T-helper 2 cell treated with Interferon-gamma antibody and Interleukin-4, amounts not matched to agents 5 μg/mL and 100 μg/mL, for 36 hours (primary cell): ENCODE results near the gene GABARAPL2.

Source experiments
- DNase-seq: peaks from one replicate; pipeline ENCODE4 v3.0.0; 2021; ENCODE audit warnings: low spot score
- H3K27ac Mint-ChIP-seq: one replicate; pipeline ENCODE4 v1.8.0; 2021; ENCODE audit warnings: mild to moderate bottlenecking, mixed read lengths
- H3K27me3 Mint-ChIP-seq: one replicate; pipeline ENCODE4 v1.8.0; 2021; ENCODE audit warnings: low read depth, mixed read lengths
- H3K36me3 Mint-ChIP-seq: one replicate; pipeline ENCODE4 v1.8.0; 2021; ENCODE audit warnings: low read depth, mixed read lengths
- H3K4me1 Mint-ChIP-seq: one replicate; pipeline ENCODE4 v1.8.0; 2021; ENCODE audit warnings: low read depth, mixed read lengths
- H3K4me3 Mint-ChIP-seq: one replicate; pipeline ENCODE4 v1.8.0; 2022; ENCODE audit warnings: mild to moderate bottlenecking, moderate library complexity, mixed read lengths
- H3K9me3 Mint-ChIP-seq: one replicate; pipeline ENCODE4 v1.8.0; 2021; ENCODE audit warnings: mixed read lengths

GABARAPL2 gene

DNA sequence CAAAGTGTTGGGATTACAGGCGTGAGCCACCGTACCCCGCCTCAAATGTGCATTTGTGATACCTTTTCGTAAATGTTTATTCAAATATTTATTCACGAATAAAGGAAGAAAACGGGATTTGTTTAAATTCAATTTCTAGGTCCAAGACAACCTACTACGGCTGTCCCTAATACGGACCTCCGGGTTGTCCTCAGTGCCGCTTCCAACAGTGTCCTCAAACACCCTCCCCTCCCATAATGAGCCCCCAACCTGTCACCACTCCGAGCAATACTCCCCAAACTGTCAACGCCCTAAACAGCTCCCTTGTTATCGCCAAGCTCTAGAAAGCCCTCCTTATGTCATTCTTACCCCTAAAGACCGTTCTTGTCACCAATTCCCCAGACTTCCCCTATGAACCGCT is 539 bp upstream of the GABARAPL2 start:
- DNase-seq: no peak
- Mint-ChIP-seq H3K4me1 (peaks cover 24% of the 10 kb centered on the region), H3K27ac (peak overlapping the region; percentile 91), H3K36me3 (peaks cover 15% of the 10 kb centered on the region), H3K4me3 (peak overlapping the region; percentile 95), H3K9me3 (no peaks in the 10 kb centered on the region), H3K27me3 (peaks cover 17% of the 10 kb centered on the region)

DNA sequence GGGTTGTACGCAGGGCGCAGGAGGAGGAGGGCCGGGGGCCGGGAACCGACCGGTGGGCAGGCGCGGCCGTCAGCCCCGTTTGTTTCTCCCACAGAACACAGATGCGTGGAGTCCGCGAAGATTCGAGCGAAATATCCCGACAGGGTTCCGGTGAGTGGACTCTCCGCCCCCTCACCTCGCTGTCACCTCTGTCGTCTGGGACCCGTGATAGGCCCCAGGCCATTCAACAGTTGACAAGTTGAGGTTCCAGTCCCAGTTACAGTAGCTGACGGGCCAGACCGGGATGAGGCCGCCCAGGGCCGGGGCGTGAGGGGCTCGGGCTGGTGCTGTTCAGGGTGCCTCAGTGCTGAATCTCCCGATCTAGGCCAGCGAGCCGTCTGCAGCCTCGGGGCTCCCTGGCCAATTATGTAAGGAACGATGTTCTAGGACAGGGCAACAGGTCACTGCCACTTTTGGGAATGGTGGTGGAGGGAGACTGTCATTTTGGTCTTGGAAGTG is 628 bp downstream of the GABARAPL2 start:
- peak; percentile 14 for DNase-seq
- no peaks in the 10 kb centered on the region for H3K9me3 Mint-ChIP-seq
- H3K36me3 Mint-ChIP-seq: peaks cover 19% of the 10 kb centered on the region
- H3K27ac Mint-ChIP-seq: peak overlapping the region; percentile 74
- peaks cover 24% of the 10 kb centered on the region for H3K4me1 Mint-ChIP-seq
- peaks cover 13% of the 10 kb centered on the region for H3K27me3 Mint-ChIP-seq
- H3K4me3 Mint-ChIP-seq: peak overlapping the region; percentile 95

DNA sequence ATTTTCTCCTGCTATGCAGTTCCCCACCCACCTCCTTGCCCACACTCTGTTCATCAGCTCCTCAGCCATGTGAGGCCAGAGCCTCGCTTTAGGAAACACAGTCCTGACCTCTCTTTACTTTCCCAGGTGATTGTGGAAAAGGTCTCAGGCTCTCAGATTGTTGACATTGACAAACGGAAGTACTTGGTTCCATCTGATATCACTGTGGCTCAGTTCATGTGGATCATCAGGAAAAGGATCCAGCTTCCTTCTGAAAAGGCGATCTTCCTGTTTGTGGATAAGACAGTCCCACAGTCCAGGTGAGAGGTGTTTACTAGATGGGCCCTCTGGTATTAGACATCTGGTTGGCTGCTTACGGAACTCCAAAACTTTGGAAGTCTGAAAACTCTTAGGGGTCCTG is 1.7 kb downstream of the GABARAPL2 start:
- Mint-ChIP-seq H3K9me3 (no peaks in the 10 kb centered on the region), H3K27ac (no peak overlapping the region), H3K4me3 (peak overlapping the region; percentile 95), H3K27me3 (peaks cover 10% of the 10 kb centered on the region), H3K36me3 (peaks cover 28% of the 10 kb centered on the region), H3K4me1 (peaks cover 24% of the 10 kb centered on the region)
- no peak for DNase-seq

DNA sequence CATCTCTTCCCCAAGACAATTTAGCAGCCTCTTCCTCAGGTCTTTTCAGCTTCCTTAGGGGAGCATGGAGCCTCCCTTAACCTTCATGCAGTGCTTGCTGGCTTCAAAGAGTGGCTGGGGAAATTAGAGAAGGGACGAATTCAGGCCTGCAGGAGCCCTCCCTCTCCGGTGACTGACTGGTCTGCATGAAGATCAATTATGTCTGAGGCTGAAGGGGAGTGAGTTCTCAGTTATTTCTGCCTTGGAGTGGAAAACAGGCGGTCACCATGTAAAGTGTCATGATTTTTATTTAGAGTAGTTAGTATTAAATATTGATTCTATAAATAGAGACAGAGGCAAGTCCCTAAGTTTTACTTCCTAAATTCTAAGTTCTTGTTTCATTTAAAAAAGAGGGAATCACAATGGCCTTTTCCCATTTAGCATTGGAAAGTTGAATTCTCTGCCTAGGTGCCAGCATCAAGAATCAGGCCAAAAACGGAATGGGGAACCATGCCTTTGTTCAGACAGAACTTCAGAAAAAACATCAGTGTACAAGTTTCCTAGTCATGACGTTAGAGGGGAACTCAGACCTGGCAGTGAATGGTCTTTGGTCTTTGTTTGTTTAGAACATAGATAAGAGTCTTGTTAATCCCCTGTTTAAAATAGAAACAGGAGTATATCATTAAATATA is 4.4 kb downstream of the GABARAPL2 start:
- Mint-ChIP-seq H3K36me3 (peaks cover 38% of the 10 kb centered on the region), H3K4me1 (peaks cover 17% of the 10 kb centered on the region), H3K4me3 (no peak overlapping the region), H3K9me3 (no peaks in the 10 kb centered on the region), H3K27me3 (no peaks in the 10 kb centered on the region), H3K27ac (no peak overlapping the region)
- DNase-seq: no peak

DNA sequence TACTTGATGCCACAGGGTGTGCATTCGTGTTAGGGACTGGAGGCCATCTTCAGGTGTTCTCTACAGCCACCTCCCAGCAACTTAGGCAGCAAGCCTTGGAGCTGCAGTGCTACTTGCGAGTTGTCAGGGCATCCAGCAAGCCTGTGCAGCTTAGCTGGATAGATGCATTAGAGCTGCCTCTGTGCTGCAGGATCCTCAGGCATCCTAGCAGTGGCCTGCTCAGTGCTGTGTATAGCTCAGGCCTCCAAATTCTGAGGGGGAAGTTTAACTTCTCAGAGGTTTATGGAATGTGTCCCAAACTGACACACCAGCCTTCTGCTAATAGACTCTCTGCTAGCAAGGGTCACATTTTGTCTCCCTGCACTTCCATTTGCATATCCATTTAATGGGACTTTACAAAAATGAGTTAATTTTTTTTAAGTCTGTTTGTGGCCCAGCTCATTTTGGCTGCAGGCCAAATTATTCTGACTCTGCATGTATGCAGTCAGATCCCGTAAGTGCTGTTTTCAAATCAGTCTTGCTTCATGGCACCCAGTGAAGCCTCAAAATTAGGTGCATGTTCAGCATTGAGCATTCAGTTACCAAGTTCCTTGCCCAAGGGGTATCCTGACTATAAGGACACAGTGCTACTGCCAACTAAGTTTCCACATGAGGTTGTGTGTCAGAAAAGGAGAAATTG is 6.8 kb downstream of the GABARAPL2 start:
- Mint-ChIP-seq H3K9me3 (no peaks in the 10 kb centered on the region), H3K27me3 (no peaks in the 10 kb centered on the region), H3K4me1 (peaks cover 7% of the 10 kb centered on the region), H3K27ac (no peak overlapping the region), H3K36me3 (peaks cover 41% of the 10 kb centered on the region), H3K4me3 (no peak overlapping the region)
- DNase-seq: no peak

DNA sequence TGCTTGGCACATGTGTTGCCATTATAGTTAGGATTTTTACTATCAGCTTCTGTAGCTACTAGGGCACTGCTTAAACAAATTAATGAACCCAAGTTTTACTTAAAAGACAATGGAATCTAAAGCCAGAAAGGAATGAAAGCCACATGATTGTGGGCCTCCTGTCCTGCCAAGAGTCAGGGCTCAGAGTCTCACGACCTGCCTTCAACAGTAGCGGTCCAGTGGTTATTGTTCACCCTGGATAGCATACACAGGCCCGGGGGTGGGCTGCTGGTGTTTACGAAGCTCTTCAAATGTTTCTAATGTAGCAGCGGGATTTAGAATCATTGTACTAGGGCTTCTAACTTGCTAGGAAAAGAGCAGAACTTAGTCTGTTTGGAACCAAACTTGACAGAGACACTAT is 7.8 kb downstream of the GABARAPL2 start:
- no peak for DNase-seq

DNA sequence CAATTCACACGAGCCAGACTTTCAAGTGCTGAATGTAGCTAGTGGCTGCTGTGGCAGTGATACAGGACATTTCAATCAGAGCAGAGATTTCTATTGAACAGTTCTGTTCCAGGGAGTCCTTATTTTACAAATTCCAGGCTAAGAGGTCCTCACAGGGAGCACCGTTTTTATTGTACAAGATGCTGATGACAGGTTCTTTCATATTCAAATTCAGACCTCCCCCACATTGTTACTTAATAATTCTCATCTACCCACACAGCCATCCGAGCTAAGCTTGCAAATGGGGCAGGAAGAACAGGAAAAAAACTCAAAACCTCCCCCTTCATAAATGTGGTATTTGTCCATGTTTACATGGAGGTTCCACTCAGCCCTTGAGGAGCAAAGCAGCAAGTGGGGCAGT is 9.8 kb downstream of the GABARAPL2 start:
- no peak for DNase-seq
- Mint-ChIP-seq H3K36me3 (peaks cover 44% of the 10 kb centered on the region), H3K27me3 (no peaks in the 10 kb centered on the region), H3K9me3 (no peaks in the 10 kb centered on the region), H3K4me1 (peaks cover 5% of the 10 kb centered on the region), H3K27ac (no peak overlapping the region), H3K4me3 (no peak overlapping the region)

More for the DNA sequence above, 7.8 kb downstream of the GABARAPL2 start:
- Mint-ChIP-seq H3K4me1 (peaks cover 10% of the 10 kb centered on the region), H3K27me3 (no peaks in the 10 kb centered on the region), H3K27ac (no peak overlapping the region), H3K36me3 (peaks cover 46% of the 10 kb centered on the region), H3K9me3 (no peaks in the 10 kb centered on the region), H3K4me3 (no peak overlapping the region)

DNA sequence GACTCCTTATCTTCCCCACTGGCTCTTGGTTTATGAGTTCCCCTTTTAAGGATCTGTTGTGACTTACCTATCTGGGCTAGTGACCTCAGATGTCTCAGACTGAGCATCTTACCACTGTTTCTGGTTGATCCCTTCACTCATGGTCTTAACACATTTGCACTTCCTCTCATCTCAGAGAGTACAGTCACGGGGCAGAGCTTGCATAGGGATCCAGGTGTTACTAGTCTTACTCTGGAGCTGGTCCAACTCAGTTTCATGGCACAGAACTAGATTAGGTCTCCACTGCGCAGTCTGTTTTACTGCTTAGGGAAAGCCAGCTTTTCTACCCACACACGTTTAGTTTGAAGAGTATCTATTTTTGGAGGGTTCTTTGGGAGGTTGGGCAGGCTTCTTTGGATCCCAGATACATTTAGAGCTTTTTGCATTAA is 10.2 kb downstream of the GABARAPL2 start:
- Mint-ChIP-seq H3K4me1 (peaks cover 5% of the 10 kb centered on the region), H3K27ac (no peak overlapping the region), H3K27me3 (no peaks in the 10 kb centered on the region), H3K9me3 (no peaks in the 10 kb centered on the region), H3K4me3 (no peak overlapping the region), H3K36me3 (peaks cover 42% of the 10 kb centered on the region)
- no peak for DNase-seq

DNA sequence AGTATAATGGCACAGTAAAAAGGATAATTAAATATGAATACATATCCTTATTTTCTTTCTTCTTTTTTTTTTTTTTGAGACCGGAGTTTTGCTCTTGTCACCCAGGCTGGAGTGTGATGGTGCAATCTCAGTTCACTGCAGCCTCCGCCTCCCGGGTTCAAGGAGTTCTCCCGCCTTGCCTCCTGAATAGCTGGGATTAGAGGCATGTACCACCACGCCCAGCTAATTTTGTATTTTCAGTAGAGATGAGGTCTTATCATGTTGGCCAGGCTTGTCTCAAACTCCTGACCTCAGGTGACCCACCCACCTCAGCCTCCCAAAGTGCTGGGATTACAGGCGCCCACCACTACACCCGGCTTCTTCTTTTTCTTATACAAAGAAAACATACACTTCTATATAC is 12.0 kb downstream of the GABARAPL2 start:
- no peak overlapping the region for H3K27ac Mint-ChIP-seq
- DNase-seq: no peak
- peaks cover 30% of the 10 kb centered on the region for H3K36me3 Mint-ChIP-seq
- peaks cover 5% of the 10 kb centered on the region for H3K4me1 Mint-ChIP-seq
- no peaks in the 10 kb centered on the region for H3K9me3 Mint-ChIP-seq
- no peaks in the 10 kb centered on the region for H3K27me3 Mint-ChIP-seq
- H3K4me3 Mint-ChIP-seq: no peak overlapping the region

DNA sequence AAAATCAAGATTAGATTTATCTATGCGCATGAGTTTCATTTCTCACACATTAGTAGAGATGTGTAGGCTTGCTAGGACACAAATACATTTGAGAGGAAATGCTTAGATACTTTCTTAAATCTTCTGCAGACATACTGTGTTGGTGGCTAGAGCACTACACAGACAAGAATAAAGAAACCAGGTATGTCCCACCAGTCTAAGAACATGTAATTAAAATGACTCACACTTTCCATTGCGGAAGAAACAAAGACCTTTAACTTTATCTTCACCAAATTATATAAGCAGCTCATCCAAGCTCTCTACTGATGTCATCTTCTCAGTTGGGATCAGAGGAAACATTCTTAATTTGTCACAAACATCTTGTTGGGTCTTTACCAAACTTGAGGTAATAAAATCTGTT is 12.5 kb downstream of the GABARAPL2 start:
- Mint-ChIP-seq H3K27me3 (no peaks in the 10 kb centered on the region), H3K4me3 (no peak overlapping the region), H3K36me3 (peaks cover 26% of the 10 kb centered on the region), H3K4me1 (peaks cover 5% of the 10 kb centered on the region), H3K9me3 (no peaks in the 10 kb centered on the region), H3K27ac (no peak overlapping the region)
- no peak for DNase-seq

DNA sequence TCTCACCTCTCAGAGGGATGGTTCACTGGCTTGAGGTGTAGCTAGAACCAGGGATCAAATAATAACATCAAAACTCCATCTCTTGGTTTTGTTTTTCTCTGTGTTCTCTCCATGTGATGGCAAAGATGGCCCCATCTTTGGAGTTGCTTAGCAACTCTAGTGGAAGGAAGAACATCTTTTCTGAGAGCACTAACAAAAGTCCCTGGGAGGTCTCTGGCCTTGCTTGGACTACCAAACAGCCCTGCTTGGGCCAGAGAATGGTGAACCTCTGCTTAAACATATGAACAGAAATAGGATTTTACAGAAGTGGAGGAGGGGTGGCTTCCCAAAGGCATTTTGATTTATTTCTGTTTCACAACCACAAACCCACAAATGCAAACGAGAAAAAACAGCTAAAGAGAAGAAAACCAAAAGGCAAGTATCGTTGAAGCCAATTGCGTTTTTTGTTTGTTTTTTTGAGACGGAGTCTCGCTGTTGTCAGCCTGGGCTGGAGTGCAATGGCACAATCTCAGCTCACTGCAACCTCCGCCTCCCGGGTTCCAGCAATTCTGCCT is 13.2 kb downstream of the GABARAPL2 start:
- no peaks in the 10 kb centered on the region for H3K9me3 Mint-ChIP-seq
- peaks cover 5% of the 10 kb centered on the region for H3K4me1 Mint-ChIP-seq
- H3K27ac Mint-ChIP-seq: no peak overlapping the region
- no peaks in the 10 kb centered on the region for H3K27me3 Mint-ChIP-seq
- H3K4me3 Mint-ChIP-seq: no peak overlapping the region
- no peak for DNase-seq
- peaks cover 23% of the 10 kb centered on the region for H3K36me3 Mint-ChIP-seq

DNA sequence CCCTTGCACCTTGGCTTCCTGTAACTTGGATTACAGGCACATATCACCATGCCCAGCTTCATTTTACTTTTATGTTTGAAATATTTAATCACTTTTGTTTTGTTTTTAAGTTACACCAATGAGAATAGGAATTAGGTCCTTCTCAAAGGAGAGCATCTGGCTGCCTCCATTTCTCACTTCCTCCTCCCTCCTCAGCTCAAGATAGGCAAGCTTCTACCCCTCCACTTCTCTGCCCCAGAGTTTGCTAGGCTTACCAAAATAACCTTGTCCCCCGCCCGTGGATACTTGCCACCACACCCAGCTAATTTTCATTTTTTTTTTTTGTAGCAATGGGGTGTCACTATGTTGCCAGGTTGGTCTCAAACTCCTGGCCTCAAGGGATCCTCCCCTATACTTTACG is 17.9 kb downstream of the GABARAPL2 start:
- no peaks in the 10 kb centered on the region for H3K4me1 Mint-ChIP-seq
- H3K9me3 Mint-ChIP-seq: no peaks in the 10 kb centered on the region
- no peaks in the 10 kb centered on the region for H3K27me3 Mint-ChIP-seq
- no peak overlapping the region for H3K27ac Mint-ChIP-seq
- H3K36me3 Mint-ChIP-seq: peaks cover 6% of the 10 kb centered on the region
- DNase-seq: no peak
- H3K4me3 Mint-ChIP-seq: no peak overlapping the region

DNA sequence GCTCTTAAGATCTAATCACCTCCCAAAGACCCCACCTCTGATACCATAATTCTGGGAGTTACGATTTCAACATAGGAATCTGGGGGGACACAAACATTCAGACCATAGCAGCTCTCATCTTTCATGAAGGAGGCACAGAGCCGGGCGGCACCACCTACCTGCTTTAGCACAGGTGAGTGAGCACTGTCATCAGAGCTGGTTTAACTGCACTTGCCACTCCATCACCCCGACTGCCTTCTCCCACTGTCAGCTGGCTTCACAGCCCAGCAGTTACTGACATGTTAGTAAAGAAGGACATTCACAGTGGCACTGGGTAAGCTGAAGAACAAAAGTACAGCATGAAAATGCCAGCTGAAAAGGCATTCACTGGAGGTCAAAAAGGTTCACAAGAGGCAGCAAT is 22.5 kb downstream of the GABARAPL2 start:
- Mint-ChIP-seq H3K27me3 (no peaks in the 10 kb centered on the region), H3K27ac (no peak overlapping the region), H3K4me3 (no peak overlapping the region), H3K4me1 (no peaks in the 10 kb centered on the region), H3K36me3 (no peaks in the 10 kb centered on the region), H3K9me3 (no peaks in the 10 kb centered on the region)
- no peak for DNase-seq

DNA sequence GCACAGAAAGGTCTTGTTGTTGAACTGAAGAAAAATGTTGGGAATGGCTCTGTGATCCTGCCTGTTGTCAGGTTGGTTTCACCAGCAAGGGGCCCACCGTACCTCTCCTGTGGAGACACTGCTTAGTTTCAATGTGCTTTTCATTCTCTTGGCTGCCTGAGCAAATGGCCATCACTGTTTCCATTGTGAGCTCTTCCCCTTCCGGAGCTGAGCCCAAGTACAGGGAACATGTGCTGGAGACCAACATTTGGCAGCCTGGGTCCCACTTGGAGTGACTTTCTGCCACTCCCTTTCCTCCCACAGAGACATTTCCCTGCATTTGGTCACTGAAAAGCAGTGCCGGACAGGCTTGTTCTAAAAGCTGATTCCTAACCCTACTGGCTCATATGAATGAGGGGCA is 23.1 kb downstream of the GABARAPL2 start:
- Mint-ChIP-seq H3K27ac (no peak overlapping the region), H3K36me3 (no peaks in the 10 kb centered on the region)

More for the DNA sequence above, 23.1 kb downstream of the GABARAPL2 start:
- Mint-ChIP-seq H3K9me3 (no peaks in the 10 kb centered on the region), H3K27me3 (no peaks in the 10 kb centered on the region), H3K4me3 (no peak overlapping the region), H3K4me1 (peaks cover 2% of the 10 kb centered on the region)
- DNase-seq: no peak
